Measurements from ENCODE around the gene NDP.

NDP gene, protein sequence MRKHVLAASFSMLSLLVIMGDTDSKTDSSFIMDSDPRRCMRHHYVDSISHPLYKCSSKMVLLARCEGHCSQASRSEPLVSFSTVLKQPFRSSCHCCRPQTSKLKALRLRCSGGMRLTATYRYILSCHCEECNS

DNA sequence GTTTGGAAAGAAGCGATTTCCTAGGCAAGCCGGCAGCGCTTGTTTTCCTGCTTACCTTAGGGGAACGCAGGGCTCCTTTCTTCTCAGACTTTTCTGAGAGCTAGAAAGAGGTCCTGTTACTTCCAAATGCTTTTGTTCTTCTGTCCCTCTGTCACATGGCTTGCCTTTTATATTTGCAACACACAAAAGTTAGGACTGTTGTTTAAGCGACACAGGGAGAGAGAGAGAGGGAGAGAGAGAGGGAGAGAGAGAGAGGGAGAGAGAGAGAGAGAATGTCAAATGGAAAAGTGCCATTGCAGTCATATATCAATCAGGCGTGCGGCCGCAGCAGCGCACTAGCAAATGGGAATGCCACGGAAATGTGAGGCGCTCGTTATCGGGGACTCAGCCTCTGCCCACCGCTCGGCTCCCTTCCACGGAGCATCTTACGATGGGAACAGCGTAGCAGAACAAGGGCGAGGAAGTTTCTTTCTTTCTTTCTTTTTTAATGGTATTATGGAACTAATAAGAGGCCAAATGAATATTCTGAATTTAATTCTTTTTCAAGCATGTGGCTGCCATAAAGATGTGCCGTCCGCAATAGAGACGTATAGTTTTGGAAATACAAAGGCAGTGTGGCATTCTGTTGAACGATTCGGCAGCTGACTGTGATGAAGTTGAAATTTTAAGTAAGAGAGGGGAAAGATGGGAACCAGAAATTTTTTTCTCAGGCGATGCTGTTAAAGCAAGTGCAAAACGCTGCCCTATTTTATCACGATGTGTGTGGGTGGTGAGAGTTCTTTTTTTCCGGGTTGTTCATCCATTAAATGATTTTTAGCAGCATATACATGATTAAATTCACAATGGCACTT lies at the start of gene NDP:
TSS of gene NDP (minus strand) at position 142 of the 851 bp plus-strand sequence. CDS start 14,745 bp downstream, outside the sequence.
- Histone ChIP-seq H3K4me3 (IDR thresholded peaks at IDR 0.05; ENCODE audit: insufficient read depth, low read depth, low read length) (no peak within 1 kb of the TSS), H3K79me2 (ENCODE audit: insufficient read depth, low read depth) (no peaks in the 10 kb centered on the region), H3K36me3 (ENCODE audit: insufficient read depth) (no peaks in the 10 kb centered on the region), H3K4me1 (ENCODE audit: low read depth, poor library complexity, severe bottlenecking) (no peaks in the 10 kb centered on the region), H4K20me1 (ENCODE audit: insufficient read depth) (no peaks in the 10 kb centered on the region), H2AFZ (ENCODE audit: low read depth) (no peak within 1 kb of the TSS), H3K27me3 (ENCODE audit: insufficient read depth, low read depth) (no peaks in the 10 kb centered on the region), H3K27ac (no peak within 1 kb of the TSS), H3K4me2 (no peak within 1 kb of the TSS), H3K9ac (no peak within 1 kb of the TSS)
- TF ChIP-seq, protein P1, sequence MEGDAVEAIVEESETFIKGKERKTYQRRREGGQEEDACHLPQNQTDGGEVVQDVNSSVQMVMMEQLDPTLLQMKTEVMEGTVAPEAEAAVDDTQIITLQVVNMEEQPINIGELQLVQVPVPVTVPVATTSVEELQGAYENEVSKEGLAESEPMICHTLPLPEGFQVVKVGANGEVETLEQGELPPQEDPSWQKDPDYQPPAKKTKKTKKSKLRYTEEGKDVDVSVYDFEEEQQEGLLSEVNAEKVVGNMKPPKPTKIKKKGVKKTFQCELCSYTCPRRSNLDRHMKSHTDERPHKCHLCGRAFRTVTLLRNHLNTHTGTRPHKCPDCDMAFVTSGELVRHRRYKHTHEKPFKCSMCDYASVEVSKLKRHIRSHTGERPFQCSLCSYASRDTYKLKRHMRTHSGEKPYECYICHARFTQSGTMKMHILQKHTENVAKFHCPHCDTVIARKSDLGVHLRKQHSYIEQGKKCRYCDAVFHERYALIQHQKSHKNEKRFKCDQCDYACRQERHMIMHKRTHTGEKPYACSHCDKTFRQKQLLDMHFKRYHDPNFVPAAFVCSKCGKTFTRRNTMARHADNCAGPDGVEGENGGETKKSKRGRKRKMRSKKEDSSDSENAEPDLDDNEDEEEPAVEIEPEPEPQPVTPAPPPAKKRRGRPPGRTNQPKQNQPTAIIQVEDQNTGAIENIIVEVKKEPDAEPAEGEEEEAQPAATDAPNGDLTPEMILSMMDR (conservative IDR thresholded peaks at IDR 0.05; ENCODE audit: low read depth, low read length) = no peak

DNA sequence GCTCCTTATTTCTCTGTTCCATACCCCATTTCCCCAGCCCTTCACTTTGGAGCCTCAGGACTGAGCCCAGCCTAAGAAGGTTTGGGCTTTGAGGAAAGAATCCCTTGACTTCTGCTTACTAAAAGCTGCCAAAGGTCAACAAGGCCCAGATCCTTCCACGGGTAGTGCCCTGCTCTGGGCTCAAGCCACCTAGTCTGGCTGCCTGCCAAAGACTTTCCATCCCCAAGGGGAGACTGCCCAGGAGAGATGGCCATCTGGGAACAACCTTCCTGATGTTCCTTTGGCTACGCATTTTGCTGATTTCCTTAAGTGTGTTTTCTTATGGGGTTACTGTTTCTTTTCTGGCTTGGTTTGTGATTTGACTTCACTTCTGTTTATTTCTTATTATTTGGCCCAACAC lies 49.8 kb upstream of the NDP start:
- TF ChIP-seq, protein P1 (conservative IDR thresholded peaks at IDR 0.05; ENCODE audit: low read depth, low read length) = no peak
- no peak overlapping the region for H3K9ac ChIP-seq
- H3K27me3 ChIP-seq (ENCODE audit: insufficient read depth, low read depth) = no peaks in the 10 kb centered on the region
- no peak overlapping the region for H3K4me3 ChIP-seq (IDR thresholded peaks at IDR 0.05; ENCODE audit: insufficient read depth, low read depth, low read length)
- H3K36me3 ChIP-seq (ENCODE audit: insufficient read depth) = no peaks in the 10 kb centered on the region
- H3K27ac ChIP-seq = no peak overlapping the region
- no peaks in the 10 kb centered on the region for H4K20me1 ChIP-seq (ENCODE audit: insufficient read depth)
- no peak overlapping the region for H3K4me2 ChIP-seq
- H3K4me1 ChIP-seq (ENCODE audit: low read depth, poor library complexity, severe bottlenecking) = no peaks in the 10 kb centered on the region
- no peaks in the 10 kb centered on the region for H3K79me2 ChIP-seq (ENCODE audit: insufficient read depth, low read depth)
- no peak overlapping the region for H2AFZ ChIP-seq (ENCODE audit: low read depth)

DNA sequence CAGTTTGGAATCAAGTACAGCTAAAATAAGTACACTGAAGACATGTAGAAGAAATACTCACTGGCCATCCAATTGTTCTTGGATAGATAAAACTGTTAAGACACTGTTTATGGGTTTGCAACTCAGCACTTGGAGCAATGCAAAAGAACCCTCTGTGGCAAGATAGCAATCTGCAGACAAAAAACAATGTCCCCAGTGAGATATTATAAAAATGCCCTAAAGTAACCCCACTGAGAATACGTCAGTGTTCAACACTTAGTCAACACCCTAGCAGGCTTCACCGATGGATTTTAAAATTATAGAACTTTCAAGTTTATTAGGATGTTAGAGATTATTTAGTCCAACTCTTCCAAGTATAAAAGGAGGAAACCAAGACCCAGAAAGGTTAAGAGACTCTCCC lies 47.5 kb upstream of the NDP start:
- H3K4me1 ChIP-seq (ENCODE audit: low read depth, poor library complexity, severe bottlenecking) = no peaks in the 10 kb centered on the region

DNA sequence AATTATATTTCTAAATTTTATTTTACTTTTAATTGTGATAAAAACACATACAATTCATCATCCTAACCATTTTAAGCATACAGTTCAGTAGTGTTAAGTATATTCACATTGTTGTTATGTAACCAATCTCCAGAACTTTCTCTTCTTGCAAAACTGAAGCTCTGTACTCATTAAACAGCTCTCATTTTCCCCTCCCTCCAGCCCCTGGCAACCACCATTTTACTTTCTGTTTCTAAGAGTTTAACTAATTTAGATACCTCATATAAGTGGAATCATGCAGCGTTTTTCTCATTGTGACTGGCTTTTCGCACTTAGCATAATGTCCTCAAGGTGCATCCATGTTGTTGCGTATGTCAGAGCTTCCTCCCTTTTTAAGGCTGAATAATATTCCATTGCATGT lies 46.7 kb upstream of the NDP start:
- Histone ChIP-seq H3K4me3 (IDR thresholded peaks at IDR 0.05; ENCODE audit: insufficient read depth, low read depth, low read length) (no peak overlapping the region), H3K36me3 (ENCODE audit: insufficient read depth) (no peaks in the 10 kb centered on the region), H3K4me1 (ENCODE audit: low read depth, poor library complexity, severe bottlenecking) (no peaks in the 10 kb centered on the region), H4K20me1 (ENCODE audit: insufficient read depth) (no peaks in the 10 kb centered on the region), H2AFZ (ENCODE audit: low read depth) (no peak overlapping the region), H3K27me3 (ENCODE audit: insufficient read depth, low read depth) (no peaks in the 10 kb centered on the region), H3K4me2 (no peak overlapping the region), H3K27ac (no peak overlapping the region), H3K79me2 (ENCODE audit: insufficient read depth, low read depth) (no peaks in the 10 kb centered on the region), H3K9ac (no peak overlapping the region)
- TF ChIP-seq, protein P1 (conservative IDR thresholded peaks at IDR 0.05; ENCODE audit: low read depth, low read length) = no peak

More for the DNA sequence above, 47.5 kb upstream of the NDP start:
- Histone ChIP-seq H3K9ac (no peak overlapping the region), H3K4me2 (no peak overlapping the region), H3K4me3 (IDR thresholded peaks at IDR 0.05; ENCODE audit: insufficient read depth, low read depth, low read length) (no peak overlapping the region), H3K27me3 (ENCODE audit: insufficient read depth, low read depth) (no peaks in the 10 kb centered on the region), H2AFZ (ENCODE audit: low read depth) (no peak overlapping the region), H3K79me2 (ENCODE audit: insufficient read depth, low read depth) (no peaks in the 10 kb centered on the region), H3K36me3 (ENCODE audit: insufficient read depth) (no peaks in the 10 kb centered on the region), H3K27ac (no peak overlapping the region), H4K20me1 (ENCODE audit: insufficient read depth) (no peaks in the 10 kb centered on the region)
- TF ChIP-seq, protein P1 (conservative IDR thresholded peaks at IDR 0.05; ENCODE audit: low read depth, low read length) = no peak

Measured in KMS-11 (cell line).